Peyer's patch (tissue), 4 donors: ENCODE results near the gene MACC1.

Source experiments
- POLR2A ChIP-seq, 2 donors: fragments of 450-650 bp; IDR thresholded peaks; one replicate each; pipeline ENCODE4 v1.5.1; 2017; ENCODE audit warnings: antibody characterized with exemption in 2 of 2, mild to moderate bottlenecking in 2 of 2, moderate library complexity in 2 of 2
- TF ChIP-seq, protein P1 (sequence below), 6 experiments: fragments of 450-650 bp in 4 of 6; fragments of 200-600 bp in 2 of 6; sonication (generic) in 1 of 6; IDR thresholded peaks; one replicate each; pipeline ENCODE4 v1.5.1; 2017 to 2019; ENCODE audit warnings: antibody characterized with exemption in 6 of 6, mild to moderate bottlenecking in 3 of 6, moderate library complexity in 1 of 6

DNA sequence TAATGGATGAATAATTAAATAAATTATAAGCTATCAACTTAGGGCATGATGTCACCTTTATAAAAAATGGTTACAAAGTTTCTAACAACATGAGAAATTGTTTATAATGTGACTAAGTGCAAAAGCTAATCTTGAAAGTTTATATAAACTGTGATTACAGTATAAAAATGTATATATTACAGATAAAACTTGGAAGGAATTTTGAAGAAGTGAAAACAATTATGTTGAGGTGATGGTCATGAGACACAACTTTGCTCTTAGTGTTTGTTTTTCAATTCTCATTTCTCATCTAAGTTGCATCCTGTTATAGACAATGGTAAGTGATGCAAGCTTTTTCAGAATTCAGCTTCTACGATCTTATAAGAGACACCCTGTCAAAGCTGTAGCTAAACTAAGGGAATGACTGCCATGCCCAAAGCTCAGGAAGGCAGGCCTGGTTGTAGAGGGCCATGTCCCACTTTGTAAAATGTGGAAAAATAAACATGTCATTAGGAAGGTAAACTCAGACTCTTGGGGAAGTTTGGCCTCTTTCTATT is 23.9 kb downstream of the MACC1 start:
- TF ChIP-seq, protein P1, sequence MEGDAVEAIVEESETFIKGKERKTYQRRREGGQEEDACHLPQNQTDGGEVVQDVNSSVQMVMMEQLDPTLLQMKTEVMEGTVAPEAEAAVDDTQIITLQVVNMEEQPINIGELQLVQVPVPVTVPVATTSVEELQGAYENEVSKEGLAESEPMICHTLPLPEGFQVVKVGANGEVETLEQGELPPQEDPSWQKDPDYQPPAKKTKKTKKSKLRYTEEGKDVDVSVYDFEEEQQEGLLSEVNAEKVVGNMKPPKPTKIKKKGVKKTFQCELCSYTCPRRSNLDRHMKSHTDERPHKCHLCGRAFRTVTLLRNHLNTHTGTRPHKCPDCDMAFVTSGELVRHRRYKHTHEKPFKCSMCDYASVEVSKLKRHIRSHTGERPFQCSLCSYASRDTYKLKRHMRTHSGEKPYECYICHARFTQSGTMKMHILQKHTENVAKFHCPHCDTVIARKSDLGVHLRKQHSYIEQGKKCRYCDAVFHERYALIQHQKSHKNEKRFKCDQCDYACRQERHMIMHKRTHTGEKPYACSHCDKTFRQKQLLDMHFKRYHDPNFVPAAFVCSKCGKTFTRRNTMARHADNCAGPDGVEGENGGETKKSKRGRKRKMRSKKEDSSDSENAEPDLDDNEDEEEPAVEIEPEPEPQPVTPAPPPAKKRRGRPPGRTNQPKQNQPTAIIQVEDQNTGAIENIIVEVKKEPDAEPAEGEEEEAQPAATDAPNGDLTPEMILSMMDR (IDR thresholded peaks at IDR 0.05) = no peak
- no peak for TF ChIP-seq POLR2A (IDR thresholded peaks at IDR 0.05)
